B cell (primary cell): ENCODE data around the gene COMT.

Experiments
- EZH2 ChIP-seq: IDR thresholded peaks from 2 replicates; pipeline ENCODE4 v1.6.1; 2012; ENCODE audit warnings: borderline replicate concordance, low read depth, mild to moderate bottlenecking, moderate library complexity, low read length; ENCODE audit not compliant: insufficient read depth, poor library complexity, severe bottlenecking
- TF ChIP-seq, protein P1 (sequence below): fragments of 200-600 bp; IDR thresholded peaks from one replicate; pipeline ENCODE4 v1.8.0; 2022; ENCODE audit warnings: antibody characterized with exemption, mild to moderate bottlenecking

GRCh38 chr22:19911540-19912270, 29.9 kb upstream of the COMT start:
- TF ChIP-seq, protein P1, sequence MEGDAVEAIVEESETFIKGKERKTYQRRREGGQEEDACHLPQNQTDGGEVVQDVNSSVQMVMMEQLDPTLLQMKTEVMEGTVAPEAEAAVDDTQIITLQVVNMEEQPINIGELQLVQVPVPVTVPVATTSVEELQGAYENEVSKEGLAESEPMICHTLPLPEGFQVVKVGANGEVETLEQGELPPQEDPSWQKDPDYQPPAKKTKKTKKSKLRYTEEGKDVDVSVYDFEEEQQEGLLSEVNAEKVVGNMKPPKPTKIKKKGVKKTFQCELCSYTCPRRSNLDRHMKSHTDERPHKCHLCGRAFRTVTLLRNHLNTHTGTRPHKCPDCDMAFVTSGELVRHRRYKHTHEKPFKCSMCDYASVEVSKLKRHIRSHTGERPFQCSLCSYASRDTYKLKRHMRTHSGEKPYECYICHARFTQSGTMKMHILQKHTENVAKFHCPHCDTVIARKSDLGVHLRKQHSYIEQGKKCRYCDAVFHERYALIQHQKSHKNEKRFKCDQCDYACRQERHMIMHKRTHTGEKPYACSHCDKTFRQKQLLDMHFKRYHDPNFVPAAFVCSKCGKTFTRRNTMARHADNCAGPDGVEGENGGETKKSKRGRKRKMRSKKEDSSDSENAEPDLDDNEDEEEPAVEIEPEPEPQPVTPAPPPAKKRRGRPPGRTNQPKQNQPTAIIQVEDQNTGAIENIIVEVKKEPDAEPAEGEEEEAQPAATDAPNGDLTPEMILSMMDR: no peak
- no peak for TF ChIP-seq EZH2
